D721Med (cell line): ENCODE data around the gene MTHFSD.

ENCODE experiments used
- DNase-seq: peaks from one replicate; pipeline ENCODE4 v3.0.0; 2011; ENCODE audit warnings: low spot score; ENCODE audit not compliant: insufficient read length
- FAIRE-seq: peaks from 2 replicates; lab custom pipeline; 2011; peaks lifted over from hg19 to GRCh38; lab: Jason Lieb, UNC
- TF ChIP-seq, protein P1 (sequence below): IDR thresholded peaks from 2 replicates; pipeline ENCODE4 v1.5.1; 2012; ENCODE audit warnings: mild to moderate bottlenecking, control low read depth; ENCODE audit not compliant: insufficient read depth; ENCODE audit errors: missing control alignments

The MTHFSD gene

DNA sequence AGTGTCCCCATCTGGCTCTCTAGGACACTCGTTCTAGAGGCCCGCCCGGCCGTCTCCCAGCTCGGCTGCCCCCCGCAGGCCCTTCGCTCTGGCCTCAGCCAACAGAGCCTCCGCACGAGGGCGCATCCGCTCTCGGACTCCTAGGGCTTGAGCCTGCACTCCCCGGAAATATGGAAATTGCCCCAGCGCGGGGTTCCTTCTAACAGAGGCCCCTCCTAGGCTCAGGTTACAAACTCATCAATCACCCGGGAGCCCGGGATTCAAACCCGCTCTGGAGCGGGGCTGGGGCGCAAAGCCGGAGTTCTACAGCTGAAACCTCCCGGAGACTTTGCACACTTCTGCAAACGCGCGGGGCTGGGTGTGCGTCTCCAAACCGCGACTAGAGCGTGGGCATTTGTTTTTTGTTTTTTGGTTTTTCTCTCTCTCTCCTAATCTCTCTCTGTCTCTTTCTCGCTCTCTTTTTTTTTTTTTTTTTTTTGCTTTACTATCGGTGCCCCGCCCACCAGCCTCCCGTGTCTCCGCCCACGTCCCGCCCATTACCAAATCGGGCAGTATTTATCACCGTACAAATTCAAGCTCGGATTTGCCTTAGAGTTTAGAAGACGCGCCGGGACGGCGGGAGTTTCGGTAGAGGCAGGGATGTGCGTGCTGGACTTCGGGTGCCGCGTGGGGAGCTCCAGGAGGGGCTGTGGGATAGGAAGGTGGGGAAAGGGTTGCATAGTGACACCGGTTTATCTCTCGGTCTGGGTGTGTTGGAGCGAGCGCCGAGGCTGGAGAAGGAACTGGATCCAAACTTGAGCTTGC lies 20.9 kb upstream of the MTHFSD start:
- FAIRE-seq = no peak
- DNase-seq = no peak

GRCh38 chr16:86575095-86575685 lies 20.2 kb upstream of the MTHFSD start:
- TF ChIP-seq, protein P1, sequence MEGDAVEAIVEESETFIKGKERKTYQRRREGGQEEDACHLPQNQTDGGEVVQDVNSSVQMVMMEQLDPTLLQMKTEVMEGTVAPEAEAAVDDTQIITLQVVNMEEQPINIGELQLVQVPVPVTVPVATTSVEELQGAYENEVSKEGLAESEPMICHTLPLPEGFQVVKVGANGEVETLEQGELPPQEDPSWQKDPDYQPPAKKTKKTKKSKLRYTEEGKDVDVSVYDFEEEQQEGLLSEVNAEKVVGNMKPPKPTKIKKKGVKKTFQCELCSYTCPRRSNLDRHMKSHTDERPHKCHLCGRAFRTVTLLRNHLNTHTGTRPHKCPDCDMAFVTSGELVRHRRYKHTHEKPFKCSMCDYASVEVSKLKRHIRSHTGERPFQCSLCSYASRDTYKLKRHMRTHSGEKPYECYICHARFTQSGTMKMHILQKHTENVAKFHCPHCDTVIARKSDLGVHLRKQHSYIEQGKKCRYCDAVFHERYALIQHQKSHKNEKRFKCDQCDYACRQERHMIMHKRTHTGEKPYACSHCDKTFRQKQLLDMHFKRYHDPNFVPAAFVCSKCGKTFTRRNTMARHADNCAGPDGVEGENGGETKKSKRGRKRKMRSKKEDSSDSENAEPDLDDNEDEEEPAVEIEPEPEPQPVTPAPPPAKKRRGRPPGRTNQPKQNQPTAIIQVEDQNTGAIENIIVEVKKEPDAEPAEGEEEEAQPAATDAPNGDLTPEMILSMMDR = no peak
- no peak for FAIRE-seq

More for the DNA sequence above, 20.9 kb upstream of the MTHFSD start:
- TF ChIP-seq, protein P1 = no peak

DNA sequence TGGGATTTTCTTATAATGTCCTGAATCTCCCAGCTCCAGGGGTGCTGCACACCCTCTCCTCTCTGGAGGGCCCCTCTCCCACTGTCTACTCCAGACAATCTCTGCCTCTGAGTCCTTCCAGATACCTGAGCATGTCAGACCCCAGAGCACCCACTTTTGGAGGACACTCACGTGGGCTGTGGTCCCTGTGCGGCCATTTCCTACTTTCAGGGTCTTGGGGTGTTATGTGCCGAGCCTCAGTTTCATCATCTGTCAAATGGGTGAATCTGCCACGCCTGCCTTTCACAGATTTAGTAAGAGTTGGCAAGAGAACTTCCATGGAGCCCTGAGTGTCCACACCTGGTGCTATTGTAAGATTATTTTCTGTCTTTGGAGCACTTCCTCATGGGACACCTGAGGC lies 19.6 kb upstream of the MTHFSD start:
- FAIRE-seq (no peak), DNase-seq (no peak)
- TF ChIP-seq, protein P1 = no peak

More at GRCh38 chr16:86575095-86575685, 20.2 kb upstream of the MTHFSD start:
- DNase-seq = no peak

DNA sequence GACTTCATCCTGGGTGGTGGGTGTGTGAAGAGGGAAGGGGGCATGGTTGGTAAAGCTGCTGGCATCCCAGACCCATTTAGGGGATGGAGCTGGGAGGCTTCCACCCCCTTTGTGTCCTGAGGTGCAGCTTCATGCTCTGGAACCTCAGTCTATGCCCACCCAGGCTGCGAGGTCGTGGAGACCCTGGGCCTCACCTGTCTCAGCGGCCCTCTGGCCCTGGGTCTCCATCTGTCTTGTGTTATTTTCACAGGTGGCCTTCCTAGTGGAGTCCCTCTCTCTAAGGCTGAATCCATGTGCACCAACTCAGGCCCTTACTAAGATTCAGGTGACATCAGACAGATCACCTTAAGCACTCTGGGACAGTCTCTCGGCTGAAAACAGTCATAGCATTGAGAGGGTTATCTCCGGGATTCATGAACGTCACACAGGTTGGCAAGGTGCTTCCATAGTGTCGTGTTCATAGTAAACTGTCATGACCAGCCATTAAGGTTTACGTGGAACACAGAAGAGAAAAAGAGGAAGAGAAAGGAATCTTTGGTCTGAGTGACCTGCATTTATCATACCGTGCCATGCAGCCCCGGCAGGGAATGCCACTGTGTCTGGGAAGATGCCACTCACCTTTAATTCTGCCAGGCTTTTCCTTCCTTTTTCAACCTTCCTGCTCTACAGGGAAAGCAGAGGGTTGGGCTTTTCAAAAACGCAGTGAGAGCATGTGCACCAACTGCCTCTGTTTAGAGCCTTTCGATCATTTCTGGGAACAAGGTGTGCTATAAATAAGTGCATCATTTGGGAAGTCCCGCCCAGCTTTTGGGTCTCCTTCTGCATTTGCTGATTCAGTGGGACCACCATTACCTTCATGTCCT lies 18.8 kb upstream of the MTHFSD start:
- DNase-seq = no peak
- TF ChIP-seq, protein P1 = no peak
- no peak for FAIRE-seq

GRCh38 chr16:86573215-86573614 lies 18.2 kb upstream of the MTHFSD start:
- DNase-seq (no peak), FAIRE-seq (no peak)
- TF ChIP-seq, protein P1 = no peak

- no peak for DNase-seq
- no peak for FAIRE-seq
- TF ChIP-seq, protein P1 = no peak
Observed at GRCh38 chr16:86572606-86573005, 17.6 kb upstream of the MTHFSD start.
